Measurements from ENCODE around the gene EVA1C.
"Not testable (repeated sequence)": the region's sequence is repeated elsewhere in the genome, so short reads cannot be mapped to it uniquely, and the experiment has no call there.

Gene EVA1C

DNA sequence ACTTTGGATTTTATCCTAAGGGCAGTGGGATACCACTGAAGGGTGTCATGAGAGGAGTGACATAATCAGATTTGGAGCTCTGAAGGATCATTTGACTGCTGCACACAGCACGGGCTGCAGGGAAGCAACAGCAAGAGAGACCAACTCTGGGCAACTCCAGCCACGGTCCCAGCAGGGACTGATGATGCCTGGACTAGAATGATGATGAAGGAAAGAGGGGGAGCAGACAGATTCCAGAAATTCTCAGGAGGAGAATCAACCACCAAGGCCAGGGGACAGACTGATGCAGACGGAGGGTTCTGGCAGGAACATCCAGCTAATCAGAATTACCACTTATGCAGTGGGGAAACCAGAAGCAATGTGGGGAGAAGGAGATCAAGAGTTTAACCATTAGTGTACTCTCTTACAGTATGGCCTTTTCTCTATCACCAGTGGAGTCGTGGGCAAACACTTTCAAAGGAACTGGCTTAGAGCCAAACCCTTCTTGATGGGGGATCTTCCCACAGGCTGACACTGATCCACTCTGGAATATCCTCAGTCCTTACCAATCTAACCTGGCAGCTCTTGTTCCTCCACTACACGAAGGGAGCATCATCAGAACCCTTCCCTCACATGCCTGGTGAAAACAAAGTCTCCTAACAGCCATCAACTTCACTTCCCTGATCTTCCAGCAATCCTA is 23.0 kb upstream of the EVA1C start:
- no peak for DNase-seq (ENCODE audit: low read depth, low spot score)
- no peaks in the 10 kb centered on the region for H3K27me3 ChIP-seq (ENCODE audit: control insufficient read depth, insufficient read depth, low read length)
- no peak overlapping the region for H3K4me3 ChIP-seq (ENCODE audit: low read length)
- no peaks in the 10 kb centered on the region for H3K36me3 ChIP-seq (ENCODE audit: control insufficient read depth, insufficient read depth, low read length)
- no peak overlapping the region for H3K27ac ChIP-seq (ENCODE audit: low read length)
- H3K4me1 ChIP-seq (ENCODE audit: control insufficient read depth, insufficient read depth, low read length) = no peaks in the 10 kb centered on the region
- no peaks in the 10 kb centered on the region for H3K9me3 ChIP-seq (ENCODE audit: control insufficient read depth, insufficient read depth, low read length)
- WGBS (ENCODE audit: insufficient coverage, insufficient read length) = no CpG with 5 or more reads among the region's 5 CpGs

GRCh38 chr21:32390537-32391224 is 21.8 kb upstream of the EVA1C start:
- not testable (repeated sequence) for H3K4me1 ChIP-seq (ENCODE audit: control insufficient read depth, insufficient read depth, low read length); H3K9me3 ChIP-seq (ENCODE audit: control insufficient read depth, insufficient read depth, low read length); H3K36me3 ChIP-seq (ENCODE audit: control insufficient read depth, insufficient read depth, low read length); DNase-seq (ENCODE audit: low read depth, low spot score); H3K27me3 ChIP-seq (ENCODE audit: control insufficient read depth, insufficient read depth, low read length); H3K4me3 ChIP-seq (ENCODE audit: low read length); H3K27ac ChIP-seq (ENCODE audit: low read length)
- WGBS (ENCODE audit: insufficient coverage, insufficient read length) = no CpG with 5 or more reads among the region's 11 CpGs

DNA sequence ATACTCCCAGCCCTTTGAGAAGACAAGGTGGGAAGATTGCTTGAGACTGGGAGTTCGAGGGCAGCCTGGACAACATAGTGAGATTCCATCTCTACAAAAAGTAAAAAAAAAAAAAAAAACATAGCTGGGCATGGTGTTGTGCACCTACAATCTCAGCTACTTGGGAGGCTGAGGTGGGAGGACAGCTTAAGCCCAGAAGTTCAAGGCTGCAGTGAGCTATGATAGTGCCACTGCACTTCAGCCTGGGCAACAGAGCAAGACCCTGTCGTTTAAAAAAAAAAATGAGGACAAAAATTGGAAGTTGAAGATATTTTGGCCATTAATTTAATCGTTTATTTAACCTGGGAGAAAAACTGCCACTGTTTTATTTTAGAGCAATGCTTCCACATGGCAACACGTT is 20.8 kb upstream of the EVA1C start:
- Histone ChIP-seq H3K36me3 (ENCODE audit: control insufficient read depth, insufficient read depth, low read length) (no peaks in the 10 kb centered on the region), H3K4me1 (ENCODE audit: control insufficient read depth, insufficient read depth, low read length) (no peaks in the 10 kb centered on the region), H3K27me3 (ENCODE audit: control insufficient read depth, insufficient read depth, low read length) (no peaks in the 10 kb centered on the region), H3K4me3 (ENCODE audit: low read length) (no peak overlapping the region; the same call in 1 of the 2 replicates), H3K9me3 (ENCODE audit: control insufficient read depth, insufficient read depth, low read length) (no peaks in the 10 kb centered on the region), H3K27ac (ENCODE audit: low read length) (no peak overlapping the region)
- DNase-seq (ENCODE audit: low read depth, low spot score) = no peak
- no CpG with 5 or more reads among the region's 4 CpGs for WGBS (ENCODE audit: insufficient coverage, insufficient read length)

GRCh38 chr21:32392299-32392879 is 20.1 kb upstream of the EVA1C start:
- no peaks in the 10 kb centered on the region for H3K9me3 ChIP-seq (ENCODE audit: control insufficient read depth, insufficient read depth, low read length)
- no peaks in the 10 kb centered on the region for H3K27me3 ChIP-seq (ENCODE audit: control insufficient read depth, insufficient read depth, low read length)
- no peak for DNase-seq (ENCODE audit: low read depth, low spot score)
- H3K4me3 ChIP-seq (ENCODE audit: low read length) = peak overlapping the region; percentile 82
- no peaks in the 10 kb centered on the region for H3K4me1 ChIP-seq (ENCODE audit: control insufficient read depth, insufficient read depth, low read length)
- no peaks in the 10 kb centered on the region for H3K36me3 ChIP-seq (ENCODE audit: control insufficient read depth, insufficient read depth, low read length)
- no peak overlapping the region for H3K27ac ChIP-seq (ENCODE audit: low read length)
- WGBS (ENCODE audit: insufficient coverage, insufficient read length) = no CpG with 5 or more reads among the region's 32 CpGs

- Histone ChIP-seq H3K4me1 (ENCODE audit: control insufficient read depth, insufficient read depth, low read length) (no peaks in the 10 kb centered on the region), H3K27ac (ENCODE audit: low read length) (no peak within 1 kb of the TSS), H3K27me3 (ENCODE audit: control insufficient read depth, insufficient read depth, low read length) (no peaks in the 10 kb centered on the region), H3K36me3 (ENCODE audit: control insufficient read depth, insufficient read depth, low read length) (no peaks in the 10 kb centered on the region), H3K9me3 (ENCODE audit: control insufficient read depth, insufficient read depth, low read length) (no peaks in the 10 kb centered on the region), H3K4me3 (ENCODE audit: low read length) (peak within 1 kb of the TSS; percentile 82)
- DNase-seq (ENCODE audit: low read depth, low spot score) = no peak
- no CpG with 5 or more reads among the region's 59 CpGs for WGBS (ENCODE audit: insufficient coverage, insufficient read length)
Measured at GRCh38 chr21:32392880-32393676, 19.4 kb upstream of the EVA1C start, which contains the start of gene URB1. Gene URB1 (minus strand): TSS chr21:32393012. CDS start chr21:32392910, 102 bp downstream.

DNA sequence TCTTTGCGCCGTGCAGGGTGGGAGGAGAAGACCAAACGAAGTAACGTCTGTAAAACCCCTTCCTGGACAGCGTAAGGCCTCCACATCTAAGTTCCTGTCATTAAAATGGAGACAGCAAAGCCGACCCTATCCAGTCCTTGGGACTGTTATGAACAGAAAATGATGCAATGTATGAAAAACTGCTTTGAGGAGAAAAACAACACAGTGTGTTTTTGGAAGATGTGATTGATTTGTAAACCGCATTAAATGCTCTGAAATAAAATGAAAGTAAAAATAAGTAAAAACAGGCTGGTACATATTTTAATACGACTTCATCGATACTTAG is 18.9 kb upstream of the EVA1C start:
- Histone ChIP-seq H3K4me3 (ENCODE audit: low read length) (no peak overlapping the region), H3K36me3 (ENCODE audit: control insufficient read depth, insufficient read depth, low read length) (no peaks in the 10 kb centered on the region), H3K27me3 (ENCODE audit: control insufficient read depth, insufficient read depth, low read length) (no peaks in the 10 kb centered on the region), H3K9me3 (ENCODE audit: control insufficient read depth, insufficient read depth, low read length) (no peaks in the 10 kb centered on the region), H3K27ac (ENCODE audit: low read length) (no peak overlapping the region), H3K4me1 (ENCODE audit: control insufficient read depth, insufficient read depth, low read length) (no peaks in the 10 kb centered on the region)
- no CpG with 5 or more reads among the region's 9 CpGs for WGBS (ENCODE audit: insufficient coverage, insufficient read length)
- no peak for DNase-seq (ENCODE audit: low read depth, low spot score)

GRCh38 chr21:32403201-32403777 is 9.2 kb upstream of the EVA1C start:
- Histone ChIP-seq H3K4me1 (ENCODE audit: control insufficient read depth, insufficient read depth, low read length) (no peaks in the 10 kb centered on the region), H3K27ac (ENCODE audit: low read length) (no peak overlapping the region), H3K27me3 (ENCODE audit: control insufficient read depth, insufficient read depth, low read length) (no peaks in the 10 kb centered on the region), H3K4me3 (ENCODE audit: low read length) (no peak overlapping the region), H3K36me3 (ENCODE audit: control insufficient read depth, insufficient read depth, low read length) (no peaks in the 10 kb centered on the region), H3K9me3 (ENCODE audit: control insufficient read depth, insufficient read depth, low read length) (no peaks in the 10 kb centered on the region)
- WGBS (ENCODE audit: insufficient coverage, insufficient read length) = no CpG with 5 or more reads among the region's 5 CpGs
- DNase-seq (ENCODE audit: low read depth, low spot score) = no peak

DNA sequence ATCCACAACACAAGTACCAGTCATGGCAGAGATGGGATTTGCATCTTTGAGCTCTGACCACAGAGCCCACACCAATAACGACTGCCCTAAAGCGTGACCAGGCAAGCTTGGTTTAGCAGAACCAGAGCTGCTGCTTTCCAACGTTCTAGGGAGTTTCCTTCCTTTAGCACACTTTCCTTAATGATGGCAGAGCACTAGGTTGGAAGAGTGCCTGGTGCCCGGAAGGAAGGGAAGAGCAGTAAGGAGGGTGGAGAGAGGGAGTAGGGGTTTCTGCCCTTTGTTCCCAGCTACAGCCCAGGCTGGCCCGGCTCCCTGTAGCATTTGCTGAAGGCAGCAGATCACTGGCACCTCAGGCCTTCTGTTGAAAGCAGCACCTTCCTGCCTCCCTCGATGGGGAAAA is 6.1 kb upstream of the EVA1C start:
- no CpG with 5 or more reads among the region's 6 CpGs for WGBS (ENCODE audit: insufficient coverage, insufficient read length)

DNA sequence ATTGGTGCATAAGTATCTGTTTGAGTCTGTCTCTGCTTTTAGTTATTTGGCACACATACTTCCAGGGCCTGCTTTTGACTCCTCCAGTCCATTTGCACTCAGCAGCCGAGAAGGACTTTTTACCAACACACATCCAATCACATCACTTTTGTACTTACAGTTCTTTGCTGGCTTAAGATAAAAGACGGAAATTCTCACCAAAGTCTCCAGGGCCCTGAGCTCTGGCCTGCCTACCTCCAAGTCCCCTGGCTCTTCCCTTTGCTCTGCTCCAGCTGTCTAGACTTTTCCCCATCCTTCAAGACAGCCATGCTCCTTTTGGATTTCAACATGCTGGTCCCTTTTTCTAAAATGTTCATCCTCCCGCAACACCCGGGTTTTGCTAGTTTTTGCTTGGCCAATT is 2.2 kb upstream of the EVA1C start:
- WGBS (ENCODE audit: insufficient coverage, insufficient read length) = no CpG with 5 or more reads among the region's 4 CpGs
- H3K27ac ChIP-seq (ENCODE audit: low read length) = no peak overlapping the region
- no peak overlapping the region for H3K4me3 ChIP-seq (ENCODE audit: low read length)
- no peaks in the 10 kb centered on the region for H3K4me1 ChIP-seq (ENCODE audit: control insufficient read depth, insufficient read depth, low read length)
- no peaks in the 10 kb centered on the region for H3K36me3 ChIP-seq (ENCODE audit: control insufficient read depth, insufficient read depth, low read length)
- peaks cover 28% of the 10 kb centered on the region; the same call in 1 of the 2 replicates for H3K27me3 ChIP-seq (ENCODE audit: control insufficient read depth, insufficient read depth, low read length)
- no peaks in the 10 kb centered on the region for H3K9me3 ChIP-seq (ENCODE audit: control insufficient read depth, insufficient read depth, low read length)
- no peak for DNase-seq (ENCODE audit: low read depth, low spot score)

More for the DNA sequence above, 6.1 kb upstream of the EVA1C start:
- Histone ChIP-seq H3K9me3 (ENCODE audit: control insufficient read depth, insufficient read depth, low read length) (no peaks in the 10 kb centered on the region), H3K27ac (ENCODE audit: low read length) (no peak overlapping the region), H3K27me3 (ENCODE audit: control insufficient read depth, insufficient read depth, low read length) (peaks cover 8% of the 10 kb centered on the region; the same call in 1 of the 2 replicates), H3K36me3 (ENCODE audit: control insufficient read depth, insufficient read depth, low read length) (no peaks in the 10 kb centered on the region), H3K4me1 (ENCODE audit: control insufficient read depth, insufficient read depth, low read length) (no peaks in the 10 kb centered on the region), H3K4me3 (ENCODE audit: low read length) (no peak overlapping the region)
- DNase-seq (ENCODE audit: low read depth, low spot score) = no peak

- Histone ChIP-seq H3K9me3 (ENCODE audit: control insufficient read depth, insufficient read depth, low read length) (no peaks in the 10 kb centered on the region), H3K36me3 (ENCODE audit: control insufficient read depth, insufficient read depth, low read length) (no peaks in the 10 kb centered on the region), H3K27me3 (ENCODE audit: control insufficient read depth, insufficient read depth, low read length) (peaks cover 28% of the 10 kb centered on the region; the same call in 1 of the 2 replicates), H3K27ac (ENCODE audit: low read length) (no peak overlapping the region), H3K4me1 (ENCODE audit: control insufficient read depth, insufficient read depth, low read length) (no peaks in the 10 kb centered on the region), H3K4me3 (ENCODE audit: low read length) (no peak overlapping the region)
- no peak for DNase-seq (ENCODE audit: low read depth, low spot score)
- WGBS (ENCODE audit: insufficient coverage, insufficient read length) = no CpG with 5 or more reads among the region's 5 CpGs
Measured at GRCh38 chr21:32410916-32411315, 1.6 kb upstream of the EVA1C start.
